ENCODE results near the gene CMTM4.

The CMTM4 gene

GRCh38 chr16:66566051-66566901 is 130.3 kb downstream of the CMTM4 start, which contains the start of gene CMTM1:
TSS of gene CMTM1 (plus strand) at chr16:66566439. CDS start at chr16:66566514, 75 bp downstream.
- no peak for DNase-seq (ENCODE audit: low spot score)

Measured in kidney capillary endothelial cell (primary cell).